B cell (primary cell): ENCODE data around the gene NINJ2.

Experiments
- EZH2 ChIP-seq: IDR thresholded peaks from 2 replicates; pipeline ENCODE4 v1.6.1; 2012; ENCODE audit warnings: borderline replicate concordance, low read depth, mild to moderate bottlenecking, moderate library complexity, low read length; ENCODE audit not compliant: insufficient read depth, poor library complexity, severe bottlenecking
- TF ChIP-seq, protein P1 (sequence below): fragments of 200-600 bp; IDR thresholded peaks from one replicate; pipeline ENCODE4 v1.8.0; 2022; ENCODE audit warnings: antibody characterized with exemption, mild to moderate bottlenecking

DNA sequence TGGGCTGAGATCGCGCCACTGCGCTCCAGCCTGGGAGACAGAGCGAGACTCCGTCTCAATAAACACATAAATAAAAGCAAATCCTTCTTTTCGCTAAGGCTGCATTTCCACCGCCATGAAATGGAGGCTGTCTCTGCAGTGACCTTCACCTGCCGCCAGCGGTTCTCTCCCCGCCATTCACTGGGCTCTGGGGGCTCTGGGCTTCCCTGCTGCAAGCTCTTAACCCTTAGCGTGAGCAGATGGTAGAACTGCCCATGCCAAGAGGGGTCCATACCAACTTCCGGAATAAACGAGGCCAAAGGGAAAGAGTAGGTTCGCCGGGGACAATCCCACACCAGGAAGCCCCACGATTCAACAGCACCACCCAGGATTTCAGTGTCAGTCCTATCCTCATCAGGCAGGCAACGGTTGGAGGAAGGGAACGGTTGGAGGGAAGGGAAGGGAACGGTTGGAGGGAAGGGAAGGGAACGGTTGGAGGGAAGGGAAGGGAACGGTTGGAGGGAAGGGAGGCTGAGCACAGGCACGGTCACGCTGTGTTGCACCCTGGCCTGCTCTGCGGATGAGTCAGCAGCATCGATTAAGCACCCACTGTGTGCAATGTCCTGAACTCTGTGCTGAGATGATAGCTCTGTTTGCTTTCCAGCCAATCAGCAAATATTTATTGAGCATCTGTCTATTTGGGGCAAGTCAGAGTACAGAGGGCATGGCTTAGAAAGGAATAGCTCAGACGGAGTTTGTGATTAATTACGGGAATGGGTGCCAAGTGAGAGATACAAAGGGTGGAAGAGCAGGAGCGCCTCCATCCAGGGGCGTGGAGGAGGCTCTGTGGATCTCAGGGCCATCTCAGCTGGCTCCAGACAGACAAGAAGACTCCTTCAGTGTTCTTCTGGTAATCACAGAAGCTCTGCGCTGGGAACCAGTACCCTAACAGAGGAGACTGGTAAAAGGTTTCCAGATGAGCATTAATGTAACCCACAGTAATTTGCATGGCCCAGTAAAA lies 77.9 kb downstream of the NINJ2 start:
- TF ChIP-seq, protein P1, sequence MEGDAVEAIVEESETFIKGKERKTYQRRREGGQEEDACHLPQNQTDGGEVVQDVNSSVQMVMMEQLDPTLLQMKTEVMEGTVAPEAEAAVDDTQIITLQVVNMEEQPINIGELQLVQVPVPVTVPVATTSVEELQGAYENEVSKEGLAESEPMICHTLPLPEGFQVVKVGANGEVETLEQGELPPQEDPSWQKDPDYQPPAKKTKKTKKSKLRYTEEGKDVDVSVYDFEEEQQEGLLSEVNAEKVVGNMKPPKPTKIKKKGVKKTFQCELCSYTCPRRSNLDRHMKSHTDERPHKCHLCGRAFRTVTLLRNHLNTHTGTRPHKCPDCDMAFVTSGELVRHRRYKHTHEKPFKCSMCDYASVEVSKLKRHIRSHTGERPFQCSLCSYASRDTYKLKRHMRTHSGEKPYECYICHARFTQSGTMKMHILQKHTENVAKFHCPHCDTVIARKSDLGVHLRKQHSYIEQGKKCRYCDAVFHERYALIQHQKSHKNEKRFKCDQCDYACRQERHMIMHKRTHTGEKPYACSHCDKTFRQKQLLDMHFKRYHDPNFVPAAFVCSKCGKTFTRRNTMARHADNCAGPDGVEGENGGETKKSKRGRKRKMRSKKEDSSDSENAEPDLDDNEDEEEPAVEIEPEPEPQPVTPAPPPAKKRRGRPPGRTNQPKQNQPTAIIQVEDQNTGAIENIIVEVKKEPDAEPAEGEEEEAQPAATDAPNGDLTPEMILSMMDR, result no peak
- no peak for TF ChIP-seq EZH2
